Fibroblast of peridontal ligament (primary cell): ENCODE measurements around the gene PPARG.

Source experiments
- DNase-seq: peaks from one replicate; pipeline ENCODE4 v3.0.0-alpha.2; 2010; ENCODE audit errors: extremely low read depth

PPARG gene

DNA sequence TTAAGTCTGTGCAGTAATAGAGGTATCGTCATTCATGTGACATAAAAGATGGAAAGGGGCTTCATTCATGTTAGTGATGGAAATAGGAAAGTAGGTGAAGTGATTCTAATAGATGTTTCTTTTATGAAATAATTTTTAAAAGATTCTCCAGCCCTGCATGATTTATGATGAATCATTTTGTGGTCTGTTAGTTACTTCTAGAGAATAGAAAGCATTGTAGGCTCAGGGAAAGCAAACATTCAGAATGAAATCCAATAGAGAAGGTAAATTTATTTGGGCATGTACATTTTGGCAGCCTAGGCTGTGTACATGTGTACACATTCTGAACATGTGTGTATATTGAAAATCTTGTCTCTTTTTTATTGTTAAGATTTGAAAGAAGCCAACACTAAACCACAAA, 23.1 kb downstream of the PPARG start:
- DNase-seq, result peak; percentile 37

DNA sequence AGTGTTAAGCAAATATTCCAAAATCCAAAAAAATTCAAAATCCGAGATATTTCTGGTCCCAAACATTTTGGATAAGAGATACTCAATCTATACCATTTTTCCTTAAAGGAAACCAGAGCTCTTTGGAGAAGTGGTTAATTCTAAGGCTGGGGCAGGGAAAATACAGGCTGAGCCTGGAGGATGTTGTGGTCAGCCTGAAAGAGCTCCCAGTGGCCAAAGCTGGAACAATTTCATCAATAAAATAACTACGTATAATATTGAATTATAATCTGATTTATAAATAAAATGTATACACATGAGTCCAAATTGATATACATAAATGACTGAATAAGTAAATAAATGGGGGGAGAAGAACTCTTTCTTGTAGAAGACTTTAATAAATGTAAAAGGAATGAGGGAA, 24.6 kb downstream of the PPARG start:
- no peak for DNase-seq

GRCh38 chr3:12316253-12316652, 27.4 kb downstream of the PPARG start:
- no peak for DNase-seq

DNA sequence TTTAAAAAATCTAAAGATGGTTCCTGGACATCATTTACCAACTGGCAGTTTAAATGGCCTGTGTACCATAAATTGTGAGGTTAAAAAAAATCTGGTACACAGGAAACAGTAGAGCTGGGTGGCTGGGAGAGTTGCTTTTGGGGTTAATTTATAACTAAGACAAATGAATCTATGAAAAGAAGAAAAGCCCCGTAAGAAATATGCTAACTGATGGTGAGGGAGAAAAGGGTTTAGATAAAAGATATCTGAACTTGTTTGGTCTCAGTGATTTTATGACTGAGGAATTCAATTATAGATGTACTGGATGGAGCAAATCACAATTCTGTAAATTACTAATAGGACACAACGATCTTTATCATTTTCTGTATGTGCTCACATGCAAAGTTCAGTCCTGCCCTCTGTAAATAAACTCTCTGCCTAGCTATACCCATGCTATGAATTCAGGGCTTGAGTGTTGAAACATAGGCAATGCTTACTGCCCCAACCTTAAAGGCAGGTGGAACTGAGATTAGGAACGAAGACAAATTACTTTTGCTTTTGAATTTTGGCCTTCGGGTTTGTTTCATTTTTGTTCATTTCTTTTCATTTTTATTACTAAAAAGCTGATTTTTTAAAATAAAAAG, 28.0 kb downstream of the PPARG start:
- DNase-seq, result no peak

- no peak for DNase-seq
Measured at GRCh38 chr3:12317914-12318313, 29.0 kb downstream of the PPARG start.

- peak; percentile 32 for DNase-seq
Measured at GRCh38 chr3:12318758-12319621, 30.1 kb downstream of the PPARG start.

- DNase-seq, result no peak
Measured at GRCh38 chr3:12321015-12321414, 32.1 kb downstream of the PPARG start.

- no peak for DNase-seq
Measured at GRCh38 chr3:12323237-12323636, 34.4 kb downstream of the PPARG start.

DNA sequence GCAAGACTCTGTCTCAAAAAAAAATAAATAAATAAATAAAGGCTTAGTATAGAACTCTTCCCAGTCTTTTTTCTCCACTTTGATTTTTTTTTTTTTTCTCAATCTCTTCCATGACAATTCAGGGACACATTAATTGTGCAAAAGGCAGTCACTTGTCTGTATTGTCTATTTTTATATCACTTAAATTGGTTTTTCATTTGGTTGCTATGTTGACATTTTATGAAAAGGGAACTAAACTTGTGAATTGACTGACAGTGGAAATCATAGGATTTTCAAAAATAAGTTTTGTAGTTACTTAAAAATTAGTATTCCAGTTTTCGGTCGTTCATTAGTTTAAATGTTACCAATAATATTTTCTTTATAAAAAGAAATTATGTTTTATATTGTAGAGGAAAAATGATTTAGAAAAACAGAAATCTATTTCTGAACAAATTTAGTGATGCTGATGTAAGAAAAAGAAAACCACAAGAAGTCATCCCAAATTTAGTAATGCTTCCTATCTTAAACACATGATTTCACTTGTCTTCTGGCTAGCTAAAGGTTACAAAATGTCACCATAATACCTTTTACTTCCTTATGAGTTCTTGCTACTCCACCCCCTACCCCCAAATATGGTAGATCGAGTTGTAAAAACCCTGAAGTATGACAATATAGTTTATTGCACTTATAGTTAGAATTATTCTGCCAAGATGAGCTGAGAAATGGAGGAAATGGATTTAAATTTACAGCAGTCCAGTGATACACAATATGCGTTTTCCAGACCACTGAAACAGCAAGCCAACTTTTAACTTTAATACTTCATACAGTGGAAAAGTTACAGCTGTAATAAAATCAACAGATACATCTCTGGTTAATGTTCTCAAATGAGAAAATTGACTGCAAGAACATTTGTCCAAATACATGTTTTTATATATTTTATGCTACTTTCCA, 37.0 kb downstream of the PPARG start:
- DNase-seq, result peak; percentile 63

DNA sequence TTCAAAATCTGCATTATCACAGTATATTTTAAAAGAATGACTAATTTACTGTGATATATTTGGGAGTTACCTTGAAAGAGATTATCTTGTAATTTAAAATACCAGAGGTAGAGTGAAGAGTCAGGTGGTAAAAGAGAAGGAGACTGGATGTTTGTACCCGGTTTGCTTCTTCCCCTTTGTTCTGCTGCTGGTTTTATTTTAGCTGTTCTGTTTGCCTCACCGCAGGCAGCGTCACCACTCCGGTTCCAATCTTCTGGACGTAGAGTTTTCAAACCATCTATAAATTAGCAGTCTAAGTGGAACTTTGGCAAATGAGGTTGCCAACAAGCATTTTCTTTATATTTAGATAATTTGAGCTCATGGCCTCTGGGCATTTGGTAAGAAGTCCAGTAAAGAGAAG, 38.2 kb downstream of the PPARG start:
- DNase-seq, result no peak

GRCh38 chr3:12328132-12328836, 39.4 kb downstream of the PPARG start:
- DNase-seq, result no peak

- no peak for DNase-seq
Measured at GRCh38 chr3:12328837-12329462, 40.1 kb downstream of the PPARG start.

DNA sequence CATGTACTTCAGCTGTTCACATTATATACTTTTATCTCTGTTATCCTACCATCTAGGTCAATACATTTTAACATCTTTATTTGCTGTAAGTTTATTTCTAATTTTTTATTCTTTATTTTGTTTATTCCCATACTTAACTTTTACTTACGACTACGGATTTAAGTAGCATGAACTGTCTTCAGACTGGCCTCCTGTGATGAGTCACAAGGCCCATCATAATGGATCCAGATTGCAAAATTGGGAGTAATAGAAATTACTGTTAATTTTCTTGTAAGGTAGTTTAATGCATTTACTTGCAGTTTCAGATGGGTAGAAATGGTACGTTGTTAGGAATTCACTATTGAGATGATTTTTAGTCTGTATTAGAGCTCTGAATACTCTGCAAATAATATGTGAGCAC, 45.9 kb downstream of the PPARG start:
- no peak for DNase-seq

DNA sequence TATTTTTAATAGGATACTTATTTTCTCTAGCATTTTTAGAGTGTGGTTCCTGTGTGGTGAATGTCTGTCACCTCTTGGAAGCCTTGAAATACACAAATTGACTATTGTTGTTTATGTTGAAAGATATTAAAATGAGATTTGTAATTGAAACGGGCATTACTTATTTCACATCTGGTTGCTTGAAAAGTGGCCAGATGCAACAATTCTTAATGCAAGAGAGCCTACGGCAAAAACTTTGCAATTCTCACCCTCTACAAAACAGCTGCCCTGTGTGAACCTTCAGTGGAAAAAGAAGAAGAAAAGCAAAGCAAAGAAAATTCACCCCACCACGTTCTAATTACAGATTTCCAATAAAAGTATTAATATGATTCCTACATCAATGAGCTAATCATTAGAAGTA, 46.6 kb downstream of the PPARG start:
- DNase-seq, result no peak

DNA sequence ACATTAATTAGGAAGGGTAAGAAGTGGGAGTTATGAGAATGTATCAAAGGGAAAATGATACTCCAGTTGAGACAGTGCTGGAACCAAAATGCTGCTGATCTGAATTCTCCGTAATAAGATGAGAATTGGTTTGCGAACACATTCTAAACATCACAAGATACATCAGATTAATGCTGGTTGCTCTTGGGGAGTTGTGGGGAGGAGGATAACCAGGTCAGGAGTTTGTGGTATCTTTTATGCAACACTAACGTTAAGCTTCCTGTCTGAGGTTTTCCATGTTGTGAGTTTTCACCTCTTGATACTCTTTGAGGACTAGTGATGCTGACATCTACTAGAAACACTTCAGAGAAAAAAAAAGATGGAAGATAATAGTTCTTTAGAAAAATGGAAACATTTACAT, 47.2 kb downstream of the PPARG start:
- no peak for DNase-seq

DNA sequence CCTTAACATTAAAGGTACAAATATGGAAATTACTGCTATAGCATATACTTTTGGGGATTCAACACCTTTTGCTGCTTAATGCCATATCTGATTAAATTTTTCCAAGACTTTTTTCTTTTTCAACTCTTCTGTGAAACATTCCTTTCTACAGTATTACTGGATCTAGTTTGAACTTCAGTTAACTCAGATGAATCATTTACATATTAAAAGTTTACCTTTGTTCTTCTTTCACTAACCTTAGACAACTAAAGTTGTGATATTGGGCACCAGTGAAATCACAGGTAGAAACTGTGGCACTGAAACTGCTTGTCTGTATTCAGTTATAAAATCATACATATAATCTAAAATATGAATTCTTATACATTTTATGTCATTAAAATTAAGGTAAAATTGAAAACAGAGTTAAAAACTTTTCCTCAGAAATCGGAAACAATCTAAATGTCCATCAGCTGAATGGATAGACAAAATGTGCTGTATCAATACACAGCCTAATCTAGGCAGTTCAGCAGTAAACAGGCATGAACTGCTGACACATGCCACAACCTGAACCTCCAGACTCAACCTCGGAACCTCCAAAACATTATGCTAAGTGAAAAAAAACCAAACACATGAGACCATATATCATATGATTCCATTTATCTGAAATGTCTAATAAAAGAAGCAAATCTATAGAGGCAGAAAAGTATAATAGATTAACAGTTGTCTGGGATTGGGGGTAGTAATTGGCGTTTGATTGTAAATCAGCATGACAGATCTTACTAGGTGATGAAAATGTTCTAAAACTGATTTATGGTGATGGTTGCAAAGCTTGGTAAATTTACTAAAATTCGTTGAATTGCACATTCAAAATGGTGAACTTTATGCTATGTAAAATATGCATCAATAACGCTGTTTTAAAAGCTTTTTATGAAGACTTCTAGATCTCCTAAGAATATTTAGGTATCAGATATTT, 50.0 kb downstream of the PPARG start:
- DNase-seq, result no peak

DNA sequence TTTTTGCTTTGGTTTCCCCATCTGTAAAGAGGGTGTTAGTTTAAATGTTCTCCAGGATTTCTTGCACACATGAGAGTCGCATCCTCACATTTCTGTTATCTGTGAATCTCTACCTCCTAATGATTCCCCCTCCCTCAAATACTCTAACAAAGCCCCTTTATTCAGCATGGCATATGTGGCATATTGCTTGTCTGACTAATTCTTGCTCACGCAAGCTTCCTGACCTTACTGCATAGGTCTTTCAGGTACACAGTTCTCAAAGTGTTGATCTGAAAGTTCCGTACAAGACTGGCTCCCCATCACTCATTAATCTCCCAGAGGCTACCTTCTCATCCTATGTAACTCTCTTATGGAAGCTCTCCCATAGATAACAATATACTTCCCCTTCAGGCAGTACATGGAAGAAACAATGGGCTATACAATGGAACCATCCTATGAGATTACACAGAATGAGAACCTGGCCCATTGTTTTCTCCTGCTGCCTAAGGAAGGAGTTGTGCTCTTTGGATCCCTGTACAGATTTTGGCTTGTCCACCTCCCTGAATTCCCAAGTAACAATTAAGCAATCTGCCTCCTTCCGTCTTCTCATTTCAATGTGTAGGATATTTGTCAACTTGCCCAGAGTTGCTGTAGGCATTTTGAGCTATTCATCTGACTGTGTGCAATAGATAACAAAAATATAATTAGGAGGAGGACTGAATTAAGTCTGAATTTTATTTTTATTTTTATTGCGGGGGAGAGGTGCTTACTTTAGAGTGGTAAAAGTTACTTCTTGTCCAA, 51.0 kb downstream of the PPARG start:
- DNase-seq, result no peak

- DNase-seq, result no peak
Measured at GRCh38 chr3:12340506-12340905, 51.6 kb downstream of the PPARG start.

GRCh38 chr3:12342151-12342550, 53.3 kb downstream of the PPARG start:
- DNase-seq, result peak; percentile 21
